ENCODE results near the gene MAGI2. TPM values are rescaled to one million over a fixed set of nuclear protein-coding genes. Genes with fewer than 3 reads are reported as not detected.

The MAGI2 gene
- total and polyA plus RNA-seq, 2 donors (not counting 3 experiments of a cell fraction or from before 2014, with no cell fraction given) = 0.28 to 6.0 TPM

GRCh38 chr7:78011642-78012041 lies 1441.8 kb downstream of the MAGI2 start:
- intact Hi-C loops (cut with micrococcal nuclease) (loop anchor here (2.0 to 5.0 kb wide), 2 partner anchors 165 to 1081 kb away; no protein-coding TSS in a partner anchor), dilution Hi-C loops (cut with MboI; ENCODE audit: extremely low pct_ligation_motif_present, low sequenced_read_pairs) (no loop called here)
- no peaks in the 10 kb centered on the region for H3K36me3 ChIP-seq (ENCODE audit: control insufficient read depth in 2 of 2, extremely low read depth in 1 of 2, insufficient read depth in 2 of 2, low read length in 2 of 2)
- H3K27me3 ChIP-seq (ENCODE audit: control insufficient read depth in 2 of 2, insufficient read depth in 2 of 2, low read length in 2 of 2) = peaks cover 0 to 6% of the 10 kb centered on the region in 2 experiments
- H3K9me1 ChIP-seq (replicated peaks; ENCODE audit: control insufficient read depth, extremely low read depth, insufficient read depth, low read length) = no peaks in the 10 kb centered on the region
- H3K9ac ChIP-seq (replicated peaks; ENCODE audit: extremely low read depth, insufficient read depth, low read length) = no peak overlapping the region
- no peak overlapping the region for H2AFZ ChIP-seq (ENCODE audit: low read depth, low read length)
- no TSS peak for BruUV-seq (replicated peaks)
- DNase-seq (ENCODE audit: low read depth, low spot score) = no peak
- ChIA-PET CTCF (interaction anchor here (1.4 kb wide), 1 partner anchor 71 kb away, joined by 3 read pairs; no protein-coding TSS in a partner anchor), POLR2A (no interaction called here)
- TF ChIP-seq POLR2AphosphoS5 (IDR thresholded peaks at IDR 0.05; ENCODE audit: insufficient read depth, low read depth, low read length) (no peak), GATA2 (IDR thresholded peaks at IDR 0.05; ENCODE audit: insufficient read depth, insufficient read length, low read depth, low read length) (no peak)
- no peak overlapping the region for H3K27ac ChIP-seq (ENCODE audit: insufficient read depth, low read depth, low read length)
- H3K79me2 ChIP-seq (ENCODE audit: control insufficient read depth, insufficient read depth, low read length) = no peaks in the 10 kb centered on the region
- no peaks in the 10 kb centered on the region for H3K9me3 ChIP-seq (replicated peaks; ENCODE audit: control insufficient read depth, insufficient read depth, low read length)
- H3K4me1 ChIP-seq (ENCODE audit: control insufficient read depth, extremely low read depth, insufficient read depth, low read length) = no peaks in the 10 kb centered on the region
- H4K20me1 ChIP-seq (replicated peaks; ENCODE audit: control insufficient read depth, extremely low read depth, insufficient read depth, low read length) = no peaks in the 10 kb centered on the region
- no peak for FAIRE-seq
- no peak overlapping the region for H3K4me2 ChIP-seq (ENCODE audit: insufficient read depth, low read length)
- no peak overlapping the region for H3K4me3 ChIP-seq (replicated peaks in 1 of 3; ENCODE audit: insufficient read depth in 1 of 3, low read depth in 1 of 3, low read length in 3 of 3)

GRCh38 chr7:78007231-78007630 lies 1446.2 kb downstream of the MAGI2 start:
- H3K36me3 ChIP-seq (ENCODE audit: control insufficient read depth in 2 of 2, extremely low read depth in 1 of 2, insufficient read depth in 2 of 2, low read length in 2 of 2) = no peaks in the 10 kb centered on the region
- intact Hi-C loops (cut with micrococcal nuclease) = no loop called here
- CTCF ChIA-PET = no interaction called here

More at GRCh38 chr7:78007231-78007630, 1446.2 kb downstream of the MAGI2 start:
- H3K27ac ChIP-seq (ENCODE audit: insufficient read depth, low read depth, low read length) = no peak overlapping the region
- H3K4me3 ChIP-seq (replicated peaks in 1 of 3; ENCODE audit: insufficient read depth in 1 of 3, low read depth in 1 of 3, low read length in 3 of 3) = no peak overlapping the region
- TF ChIP-seq JUN (IDR thresholded peaks at IDR 0.05; ENCODE audit: borderline replicate concordance, insufficient read depth, insufficient read length, low read depth) (no peak), FOS (IDR thresholded peaks at IDR 0.05; ENCODE audit: borderline replicate concordance, insufficient read depth, low read length) (no peak)
- FAIRE-seq (no peak), DNase-seq (ENCODE audit: low read depth, low spot score) (no peak)
- no TSS peak for BruUV-seq (replicated peaks)
- H2AFZ ChIP-seq (ENCODE audit: low read depth, low read length) = no peak overlapping the region
- dilution Hi-C loops (cut with MboI; ENCODE audit: extremely low pct_ligation_motif_present, low sequenced_read_pairs) = no loop called here
- POLR2A ChIA-PET = no interaction called here
- no peaks in the 10 kb centered on the region for H3K9me3 ChIP-seq (replicated peaks; ENCODE audit: control insufficient read depth, insufficient read depth, low read length)
- H3K9ac ChIP-seq (replicated peaks; ENCODE audit: extremely low read depth, insufficient read depth, low read length) = no peak overlapping the region
- no peaks in the 10 kb centered on the region for H3K9me1 ChIP-seq (replicated peaks; ENCODE audit: control insufficient read depth, extremely low read depth, insufficient read depth, low read length)
- H3K4me2 ChIP-seq (ENCODE audit: insufficient read depth, low read length) = no peak overlapping the region
- H3K27me3 ChIP-seq (ENCODE audit: control insufficient read depth in 2 of 2, insufficient read depth in 2 of 2, low read length in 2 of 2) = peaks cover 0 to 3% of the 10 kb centered on the region in 2 experiments
- no peaks in the 10 kb centered on the region for H3K4me1 ChIP-seq (ENCODE audit: control insufficient read depth, extremely low read depth, insufficient read depth, low read length)
- H3K79me2 ChIP-seq (ENCODE audit: control insufficient read depth, insufficient read depth, low read length) = no peaks in the 10 kb centered on the region
- H4K20me1 ChIP-seq (replicated peaks; ENCODE audit: control insufficient read depth, extremely low read depth, insufficient read depth, low read length) = no peaks in the 10 kb centered on the region
